Measurements from ENCODE around the gene PNMA5. TPM values are rescaled to one million over a fixed set of nuclear protein-coding genes. Genes with fewer than 3 reads are reported as not detected.
"Not testable (repeated sequence)": the region's sequence is repeated elsewhere in the genome, so short reads cannot be mapped to it uniquely, and the experiment has no call there.

The PNMA5 gene
- total and polyA plus RNA-seq, 2 of the 8 experiments (the other 6 are each of a cell fraction or from before 2014, with no cell fraction given): 0.11 TPM

GRCh38 chrX:153017174-153017573 is 23.3 kb upstream of the PNMA5 start:
- 78% methylated on average over 2 of the region's 2 CpGs; no CpG with 5 or more reads in 1 of the 2 experiments for WGBS, 2 experiments (ENCODE audit: extremely low coverage in 1 of 2, insufficient coverage in 1 of 2, insufficient read length in 1 of 2, insufficient replicate concordance in 2 of 2, low coverage in 1 of 2, low lambda C conversion rate in 2 of 2, missing lambda C conversion rate in 1 of 2)
- POLR2A ChIA-PET (ENCODE audit: partially characterized antibody); FAIRE-seq: not testable (repeated sequence)

More at GRCh38 chrX:153017174-153017573, 23.3 kb upstream of the PNMA5 start:
- H3K4me2 ChIP-seq (ENCODE audit: insufficient read depth in 1 of 2, low read depth in 2 of 2, low read length in 2 of 2); H3K4me1 ChIP-seq (replicated peaks in 1 of 4; ENCODE audit: control insufficient read depth in 3 of 4, insufficient read depth in 4 of 4, low read length in 3 of 4); H2AFZ ChIP-seq (ENCODE audit: low read length); H3K56ac ChIP-seq (replicated peaks; ENCODE audit: insufficient read length, low read depth, low read length); H2BK12ac ChIP-seq (ENCODE audit: low read depth, low read length); H2AK5ac ChIP-seq (ENCODE audit: low read depth, low read length); H3K79me1 ChIP-seq (ENCODE audit: low read depth, low read length); H2BK15ac ChIP-seq (ENCODE audit: low read length); H4K8ac ChIP-seq (ENCODE audit: extremely low read depth, insufficient read depth, low read length); H3K18ac ChIP-seq (ENCODE audit: extremely low read depth, low read length); H3K4ac ChIP-seq (replicated peaks; ENCODE audit: insufficient read length, low read depth, low read length); DNase-seq (ENCODE audit: low read depth in 1 of 2, low spot score in 2 of 2); H3K9me3 ChIP-seq (ENCODE audit: insufficient read depth in 2 of 2, low read depth in 1 of 2, low read length in 1 of 2); H2BK20ac ChIP-seq (ENCODE audit: low read length); H4K91ac ChIP-seq (replicated peaks; ENCODE audit: insufficient read length, low read length); H3K36me3 ChIP-seq (ENCODE audit: control insufficient read depth in 2 of 4, insufficient read depth in 4 of 4, low read length in 3 of 4); H3K27ac ChIP-seq (ENCODE audit: low read depth, low read length); H2BK5ac ChIP-seq (ENCODE audit: low read depth, low read length); H3K14ac ChIP-seq (ENCODE audit: insufficient read length); H3K27me3 ChIP-seq (replicated peaks in 1 of 4; ENCODE audit: control insufficient read depth in 3 of 4, extremely low read depth in 1 of 4, insufficient read depth in 3 of 4, low read length in 3 of 4); H3K23me2 ChIP-seq (ENCODE audit: low read depth, low read length); H2BK120ac ChIP-seq (replicated peaks; ENCODE audit: low read depth, low read length); H3K23ac ChIP-seq (ENCODE audit: insufficient read length); H3K9ac ChIP-seq (replicated peaks in 1 of 4; ENCODE audit: extremely low read depth in 1 of 4, low read depth in 3 of 4, low read length in 3 of 4); H4K20me1 ChIP-seq (replicated peaks in 1 of 2; ENCODE audit: control insufficient read depth in 1 of 2, insufficient read depth in 2 of 2, low read length in 2 of 2); H4K5ac ChIP-seq (ENCODE audit: insufficient read length, low read depth, low read length); CTCF ChIA-PET (ENCODE audit: partially characterized antibody); H3K79me2 ChIP-seq (ENCODE audit: control insufficient read depth in 1 of 2, insufficient read depth in 2 of 2, low read length in 2 of 2); H3K4me3 ChIP-seq (ENCODE audit: extremely low read depth in 1 of 4, insufficient read depth in 2 of 4, low read depth in 3 of 4, low read length in 4 of 4): not testable (repeated sequence)
